NCI-H2081 (cell line): ENCODE results near the gene PISD.
A peak's percentile ranks its signal among the peaks of the same experiment; 100 is the strongest.
"Not testable (repeated sequence)": the region's sequence is repeated elsewhere in the genome, so short reads cannot be mapped to it uniquely, and the experiment has no call there.

Source experiments
- DNase-seq, 2 experiments: peaks; one replicate each; lab custom pipeline; 2025; lab: John Stamatoyannopoulos, UW

Gene PISD

DNA sequence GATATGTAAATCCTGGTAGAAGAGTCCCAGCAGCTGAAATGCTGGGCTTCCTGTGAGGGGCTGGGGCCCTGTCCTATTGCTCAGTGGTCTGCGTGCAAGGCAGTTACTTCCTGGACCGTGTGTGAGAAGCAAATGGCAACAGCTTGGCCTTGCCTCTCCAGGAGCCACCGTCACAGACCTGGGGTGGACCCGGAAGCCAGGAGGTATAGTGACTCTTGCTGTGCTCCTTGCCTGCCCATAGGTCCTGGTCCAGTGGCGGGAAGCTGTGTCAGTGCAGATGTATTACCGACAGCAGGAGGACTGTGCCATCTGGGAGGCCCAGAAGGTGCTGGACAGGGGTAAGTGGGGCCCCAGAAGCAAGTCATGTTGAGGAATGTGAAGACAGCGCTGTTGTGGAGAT is 54.3 kb downstream of the PISD start:
- no peak for DNase-seq

DNA sequence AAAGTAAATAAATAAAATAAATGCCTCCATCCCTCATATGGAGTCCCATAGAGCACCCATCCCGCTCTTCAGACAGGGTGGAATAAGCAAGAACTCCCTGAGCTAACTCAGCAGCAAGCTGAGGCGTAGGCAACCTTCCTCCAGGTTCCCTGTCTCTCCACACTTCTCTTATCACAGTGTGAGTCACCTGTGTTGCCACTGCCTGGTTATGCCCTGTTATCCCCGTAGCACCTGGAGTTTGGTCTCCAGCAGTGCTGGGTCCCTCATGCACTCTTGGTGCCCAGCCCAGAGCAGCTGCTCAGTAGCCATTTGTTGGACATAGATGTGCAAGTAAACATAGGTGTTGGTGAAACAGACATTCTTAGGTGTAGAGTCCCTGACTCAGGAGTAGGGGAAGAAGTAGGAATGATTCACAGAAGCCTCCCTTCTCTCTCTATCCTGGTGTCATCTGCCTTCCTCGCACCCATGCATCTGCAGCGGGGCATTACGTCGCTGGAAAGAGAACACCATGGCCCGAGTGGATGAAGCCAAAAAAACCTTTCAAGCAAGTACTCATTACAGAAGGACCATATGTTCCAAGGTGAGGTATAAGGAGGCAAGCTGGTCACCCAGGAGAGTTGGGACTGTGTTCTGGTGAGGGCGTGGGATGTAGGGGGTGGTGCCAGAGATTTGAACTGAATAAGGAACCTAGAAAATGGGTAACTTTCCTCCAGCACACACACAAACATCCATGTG is 56.0 kb downstream of the PISD start:
- no peak for DNase-seq

DNA sequence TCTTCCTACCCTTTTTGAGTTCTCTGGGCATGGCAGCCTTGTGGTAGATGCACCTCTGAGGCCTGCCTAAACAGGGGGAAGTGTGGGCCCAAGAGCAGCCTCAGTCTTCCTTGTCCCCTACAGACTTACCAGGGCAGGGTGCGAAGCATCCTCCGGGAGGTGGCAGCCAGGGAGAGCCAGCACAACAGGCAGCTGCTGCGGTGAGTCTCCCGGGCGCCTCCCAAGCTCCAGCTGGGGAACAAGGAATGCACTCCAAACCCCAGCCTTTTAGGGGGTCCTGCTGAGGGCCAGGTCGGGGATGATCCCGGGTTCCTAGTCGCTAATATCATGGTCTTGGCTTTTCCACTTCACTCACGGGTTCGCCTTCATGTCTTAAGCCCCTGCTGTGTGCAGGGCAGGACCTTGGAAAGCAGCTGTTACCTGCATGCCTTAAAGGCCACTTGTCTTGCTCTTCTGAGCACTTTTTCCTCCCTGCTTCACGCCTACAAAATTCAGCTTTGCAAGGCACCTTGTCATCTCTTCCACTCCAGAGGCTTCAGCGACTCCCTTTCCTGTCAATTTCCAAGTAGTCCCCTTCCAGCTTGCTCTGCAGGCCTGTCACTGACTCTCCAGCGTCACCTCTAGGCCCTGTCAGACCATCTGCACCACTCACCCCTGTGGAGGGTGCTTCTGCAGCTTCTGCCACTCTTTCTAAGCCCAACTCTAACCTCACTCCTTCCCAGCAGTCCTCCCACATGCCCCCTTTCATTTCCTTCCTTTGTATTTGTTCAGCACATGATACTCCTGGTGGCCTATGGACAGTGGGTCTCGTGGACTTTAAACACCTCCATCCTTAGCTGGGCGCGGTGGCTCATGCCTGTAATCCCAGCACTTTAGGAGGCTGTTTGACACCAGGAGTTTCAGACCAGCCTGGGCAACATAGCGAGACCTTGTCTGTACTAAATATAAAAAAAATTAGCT is 57.0 kb downstream of the PISD start:
- DNase-seq: no peak

DNA sequence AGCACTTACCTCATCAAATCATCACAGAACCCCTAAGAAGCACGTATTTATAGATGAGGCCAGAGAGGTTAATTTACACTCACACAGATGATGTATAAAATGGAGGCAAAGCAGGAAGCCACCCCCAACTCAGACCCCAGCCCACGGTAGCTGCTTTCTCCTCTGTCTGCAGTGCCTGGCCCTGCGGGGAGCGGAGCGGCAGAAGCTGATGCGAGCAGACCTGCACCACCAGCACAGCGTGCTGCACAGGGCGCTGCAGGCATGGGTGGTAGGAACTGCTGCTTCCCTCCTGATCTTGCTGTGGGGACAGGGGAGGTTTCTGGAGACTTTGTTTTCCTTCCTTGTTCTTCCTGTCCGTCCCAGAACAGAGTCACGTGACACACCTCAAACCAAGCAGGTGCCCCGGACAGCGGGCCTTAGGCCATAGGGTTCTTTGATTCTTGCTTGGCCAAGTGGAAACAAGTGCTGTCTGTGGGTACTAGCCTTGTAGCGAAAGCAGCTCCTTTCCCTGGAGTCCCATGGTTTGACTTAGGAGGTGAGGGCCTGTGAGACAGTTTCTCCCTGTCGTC is 57.8 kb downstream of the PISD start:
- no peak for DNase-seq

DNA sequence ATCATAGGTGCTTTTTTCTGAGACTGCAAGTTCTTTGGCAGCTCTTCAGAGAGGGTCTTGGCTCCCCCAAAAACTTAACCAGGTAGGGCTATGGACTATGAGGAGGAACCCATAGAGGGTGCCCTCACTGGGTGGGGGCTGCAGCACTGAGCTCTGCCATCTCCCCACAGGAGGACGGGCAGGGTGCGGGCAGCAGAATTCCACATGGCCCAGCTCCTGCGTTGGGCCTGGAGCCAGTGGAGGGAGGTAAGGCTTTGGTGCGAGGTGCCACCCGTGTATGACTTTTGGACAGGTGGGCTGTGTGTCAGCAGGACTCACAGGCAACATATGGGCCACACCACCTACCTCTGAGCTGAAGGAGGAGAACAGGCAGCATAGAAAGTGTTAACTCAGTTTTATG is 58.4 kb downstream of the PISD start:
- no peak for DNase-seq

DNA sequence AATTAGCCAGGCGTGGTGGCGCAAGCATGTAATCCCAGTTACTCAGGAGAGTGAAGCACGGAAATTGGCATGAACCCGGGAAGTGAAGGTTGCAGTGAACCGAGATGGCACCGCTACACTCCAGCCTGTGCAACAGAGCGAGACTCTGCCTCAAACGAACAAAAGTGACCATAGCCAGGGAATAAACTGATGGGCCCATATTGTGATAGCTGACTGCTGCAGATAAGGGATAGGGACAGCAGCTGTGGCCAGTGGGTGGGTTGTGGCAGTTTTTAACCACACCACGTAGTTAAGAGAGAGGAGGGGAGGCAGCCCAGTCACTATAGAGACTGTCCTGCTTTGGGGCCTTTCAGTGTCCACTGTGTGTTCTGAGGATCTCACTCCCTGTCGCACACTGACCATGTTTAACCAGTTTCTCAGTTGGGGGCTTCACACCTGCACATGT is 58.9 kb downstream of the PISD start:
- no peak for DNase-seq

DNA sequence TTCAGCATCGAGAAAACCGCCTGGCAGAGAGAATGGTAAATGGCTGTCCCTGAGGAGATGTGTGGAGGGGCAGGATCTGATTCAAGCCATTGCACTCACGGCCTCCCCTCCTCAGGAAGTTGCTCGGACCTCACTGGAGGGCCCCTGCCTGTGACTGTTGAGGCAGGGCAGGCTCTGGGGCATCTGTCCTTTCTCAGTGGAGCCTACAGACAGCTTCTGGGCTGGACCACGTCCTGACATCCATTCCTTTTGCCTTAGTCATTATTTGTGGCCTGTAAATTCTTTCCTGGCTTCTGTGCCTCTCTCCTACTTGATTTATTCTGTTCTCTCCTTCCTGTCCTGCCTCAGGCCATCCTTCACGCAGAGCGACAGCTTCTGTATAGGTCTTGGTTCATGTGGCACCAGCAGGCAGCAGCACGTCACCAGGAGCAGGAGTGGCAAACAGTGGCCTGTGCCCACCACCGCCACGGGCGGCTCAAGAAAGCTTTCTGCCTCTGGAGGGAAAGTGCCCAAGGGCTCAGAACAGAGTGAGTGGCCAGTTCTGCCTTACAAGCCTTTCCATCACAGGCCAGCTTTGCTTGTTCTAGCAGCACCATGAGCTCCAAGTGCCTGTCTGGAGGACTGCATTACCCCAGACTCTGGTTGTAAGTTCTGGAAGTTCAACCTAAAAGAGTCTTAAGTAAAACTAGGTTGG is 59.6 kb downstream of the PISD start:
- no peak for DNase-seq

DNA sequence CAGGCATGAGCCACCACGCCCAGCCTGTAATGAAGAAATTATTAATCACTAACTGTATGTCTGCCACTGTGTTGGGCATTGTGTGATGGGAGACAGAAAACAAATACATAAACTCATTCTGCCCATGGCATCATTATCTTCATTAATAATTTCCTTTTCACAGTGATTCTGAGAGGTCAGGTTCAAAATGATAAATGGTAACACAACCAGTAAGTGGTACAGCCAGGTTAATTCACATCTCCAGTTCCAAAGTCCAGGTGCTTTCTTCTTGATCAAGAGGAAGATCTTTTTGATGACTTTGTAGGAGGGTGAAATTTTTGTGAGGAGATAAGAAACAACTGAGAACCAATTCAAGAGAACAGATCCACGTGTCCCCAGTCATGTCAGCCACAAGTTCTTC is 66.7 kb downstream of the PISD start:
- no peak for DNase-seq

DNA sequence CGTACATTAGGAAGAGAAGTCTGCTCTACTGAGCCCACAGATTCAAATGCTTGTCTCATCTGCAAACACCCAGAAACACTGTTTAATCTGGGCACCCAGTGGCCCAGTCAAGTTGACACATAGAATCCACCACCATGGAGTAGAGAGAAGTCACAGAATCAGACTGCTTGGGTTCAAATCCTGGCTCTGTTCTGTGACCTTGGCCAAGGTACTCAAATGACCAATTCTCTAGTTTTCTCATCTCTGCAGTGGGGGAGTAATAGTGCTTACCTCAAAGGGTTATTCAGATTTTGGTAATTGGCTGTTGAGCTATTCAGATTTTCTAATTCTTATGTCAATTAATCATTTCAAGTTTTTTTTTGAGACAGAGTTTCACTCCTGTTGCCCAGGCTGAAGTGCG is 71.9 kb downstream of the PISD start:
- DNase-seq: not testable (repeated sequence)

DNA sequence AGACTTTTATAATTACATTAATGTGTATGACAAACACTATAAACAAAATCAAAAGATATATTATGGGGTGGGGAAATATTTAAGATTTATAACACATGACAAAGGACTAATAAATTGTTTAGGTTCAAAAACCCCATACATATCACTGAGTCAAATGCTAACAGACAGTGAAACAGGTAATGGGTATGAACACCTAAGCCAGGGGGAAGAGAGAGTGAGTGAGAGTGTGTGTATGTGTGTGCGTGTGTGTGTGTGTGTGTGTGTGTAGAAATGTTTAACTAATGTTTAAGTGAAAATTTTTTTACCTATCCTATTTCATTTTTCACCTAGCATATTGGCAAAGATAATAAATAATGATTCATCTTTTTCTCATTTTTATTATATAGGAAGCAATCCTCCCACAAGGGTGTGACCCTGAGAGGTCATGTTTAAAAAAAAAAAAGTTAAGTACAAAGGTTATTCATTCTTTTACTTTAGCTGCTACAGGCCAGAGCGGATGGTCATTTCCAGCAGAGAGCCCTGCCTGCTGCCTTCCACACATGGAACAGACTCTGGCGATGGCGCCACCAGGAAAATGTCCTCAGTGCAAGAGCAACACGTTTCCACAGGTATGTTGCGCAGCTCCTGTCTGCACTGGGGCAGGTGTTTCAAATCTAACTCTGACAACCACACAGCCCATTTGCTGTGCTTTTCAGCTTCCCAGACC is 72.9 kb downstream of the PISD start:
- no peak for DNase-seq

DNA sequence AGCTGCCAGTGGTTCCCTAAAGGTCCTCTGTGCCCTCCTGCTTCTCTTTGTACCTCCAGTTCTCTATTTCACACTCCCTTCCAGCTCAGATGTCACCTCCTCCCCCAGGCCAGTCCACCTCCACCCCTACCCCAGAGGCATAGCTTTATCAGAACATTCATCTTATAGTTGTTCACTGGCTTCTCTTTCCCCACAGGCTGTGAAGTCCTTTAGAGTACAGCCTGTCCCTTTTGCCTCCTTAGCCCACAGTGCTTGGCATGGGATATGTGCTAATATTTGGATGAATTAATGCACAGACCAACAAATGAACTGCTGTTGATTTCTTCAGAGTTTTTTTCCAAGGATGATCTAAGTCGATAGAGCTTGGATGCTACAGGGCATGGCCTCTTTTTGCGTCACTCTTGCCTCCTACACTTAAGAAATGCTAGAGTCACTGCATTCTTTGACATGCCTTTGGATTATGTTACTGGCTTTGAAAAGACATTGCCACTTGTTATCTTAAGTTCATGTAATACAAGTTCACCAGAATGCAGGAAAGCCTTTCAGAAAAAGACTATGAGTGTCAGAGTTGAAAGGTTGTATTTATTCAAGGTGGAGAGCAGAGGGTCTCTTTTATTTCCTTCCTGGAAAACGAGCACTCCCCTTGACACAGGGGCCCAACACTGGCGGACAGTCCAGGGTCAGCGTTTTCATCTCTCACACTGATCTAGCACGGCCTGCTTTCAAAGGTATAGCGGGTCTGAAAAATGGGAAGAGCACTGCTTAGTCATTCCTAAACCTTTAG is 75.7 kb downstream of the PISD start:
- no peak for DNase-seq

DNA sequence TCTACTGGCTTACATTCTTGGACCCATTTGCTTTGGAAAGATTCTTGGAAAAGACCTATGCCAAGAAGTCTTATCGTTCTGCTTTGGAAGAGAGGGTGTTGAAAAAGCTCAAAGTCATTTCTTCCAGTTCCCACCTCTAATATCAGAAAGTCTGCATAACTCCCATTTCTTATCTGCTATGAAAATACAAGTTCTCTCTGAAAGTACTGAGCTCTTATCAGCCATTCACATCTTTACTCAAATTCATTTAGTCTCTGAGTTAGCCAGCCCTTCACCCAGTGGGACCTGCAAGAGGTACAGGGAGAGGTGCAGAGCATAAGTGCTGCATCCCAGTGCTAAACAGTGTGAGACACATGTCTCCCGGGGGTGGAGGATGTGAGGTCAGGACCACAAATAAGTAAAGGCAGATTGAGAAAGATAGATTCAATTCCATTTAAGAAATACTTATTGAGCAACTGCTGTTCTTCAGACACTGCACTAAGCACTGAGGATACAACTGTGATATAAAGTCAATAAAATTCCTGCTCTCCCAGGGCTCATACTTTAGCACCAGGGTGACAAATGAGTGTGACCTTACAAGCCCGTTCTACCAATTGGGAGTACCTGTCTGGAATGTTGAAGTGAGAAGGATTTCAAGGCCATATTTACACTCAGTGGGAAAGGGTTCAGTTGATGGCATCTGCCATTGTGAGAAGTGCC is 76.7 kb downstream of the PISD start:
- DNase-seq: no peak

DNA sequence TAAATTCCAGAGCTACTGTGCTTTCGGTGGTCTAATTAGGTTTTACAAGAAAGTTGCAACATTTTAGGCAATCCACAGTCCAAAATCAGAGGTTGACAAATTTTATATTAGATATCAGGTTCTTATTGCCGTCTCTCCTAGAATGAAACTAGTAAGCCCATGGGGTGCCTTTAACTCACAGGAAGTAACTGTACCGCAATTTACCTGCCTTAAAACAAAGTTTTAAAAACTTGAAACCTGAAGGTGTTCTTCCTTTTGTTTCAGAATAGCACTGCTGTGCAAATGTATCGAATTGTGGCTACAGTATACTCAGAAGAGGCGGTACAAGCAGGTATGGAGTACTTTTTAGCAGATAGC is 77.2 kb downstream of the PISD start:
- DNase-seq: no peak

DNA sequence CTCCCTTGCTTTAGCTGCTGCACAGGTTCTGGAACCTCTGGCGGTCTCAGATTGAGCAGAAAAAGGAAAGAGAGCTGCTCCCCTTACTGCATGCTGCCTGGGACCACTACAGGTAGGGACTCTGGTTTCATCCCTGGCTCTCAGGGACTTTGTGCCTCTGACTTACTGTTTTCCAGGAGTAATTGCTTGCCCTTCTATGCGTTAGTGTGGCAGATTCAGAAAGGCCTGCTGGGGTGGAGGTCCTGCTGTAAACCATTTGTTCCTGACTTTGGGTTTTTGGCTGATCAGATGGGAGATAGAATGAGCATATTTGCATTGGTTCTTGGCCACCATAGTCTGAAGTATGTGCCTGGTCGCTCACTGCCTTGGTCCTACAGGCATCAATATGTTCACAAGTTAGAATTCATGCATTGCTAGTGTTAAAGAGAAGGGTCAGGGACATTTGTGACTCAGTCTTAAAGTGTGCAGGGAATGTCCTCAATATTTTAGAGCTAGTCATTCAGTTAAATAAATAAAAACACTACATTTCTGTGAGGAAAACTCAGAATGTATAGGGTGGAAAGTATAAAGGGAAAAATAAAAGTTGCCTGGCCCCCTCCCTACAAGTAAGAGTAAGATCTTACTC is 78.0 kb downstream of the PISD start:
- no peak for DNase-seq

DNA sequence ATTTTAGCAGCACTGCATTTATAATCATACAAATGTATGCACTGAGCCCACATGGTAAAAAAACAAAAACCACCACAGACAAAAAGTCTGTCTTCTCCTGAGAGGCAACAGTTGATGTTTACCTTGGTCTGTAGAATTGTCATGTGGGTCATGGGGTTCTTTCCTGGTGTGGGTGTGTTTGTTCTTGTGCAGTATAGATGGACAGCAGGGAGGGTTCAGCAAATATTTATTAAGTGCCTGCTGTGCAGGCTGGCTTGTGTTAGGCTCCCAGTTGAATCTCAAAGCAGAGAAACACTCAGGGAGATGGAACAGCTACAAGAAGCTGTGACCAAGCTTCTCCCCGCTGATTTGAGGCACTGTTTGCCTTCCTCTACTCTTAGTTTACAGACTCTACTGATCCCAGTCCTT is 82.2 kb downstream of the PISD start:
- DNase-seq: peak; percentile 79 to 87

DNA sequence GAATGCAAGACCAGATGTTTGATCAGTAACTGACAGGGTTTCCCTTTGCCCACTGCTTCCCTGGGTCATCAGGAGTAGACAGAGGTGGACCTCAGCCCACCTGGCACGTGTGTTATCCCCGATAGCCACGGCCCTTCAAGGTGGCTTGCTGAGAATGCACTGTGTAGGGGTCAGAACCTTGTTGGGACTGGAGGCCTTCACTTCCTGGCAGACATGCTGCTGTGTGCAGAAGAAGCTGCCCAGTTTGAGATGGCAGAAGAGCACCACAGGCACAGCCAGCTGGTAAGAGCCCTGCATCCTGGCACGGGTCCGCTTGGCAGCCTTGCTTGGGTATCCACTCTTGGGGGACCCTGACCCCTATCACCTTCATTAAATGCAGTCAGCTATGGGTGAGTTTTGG is 83.8 kb downstream of the PISD start:
- no peak for DNase-seq

DNA sequence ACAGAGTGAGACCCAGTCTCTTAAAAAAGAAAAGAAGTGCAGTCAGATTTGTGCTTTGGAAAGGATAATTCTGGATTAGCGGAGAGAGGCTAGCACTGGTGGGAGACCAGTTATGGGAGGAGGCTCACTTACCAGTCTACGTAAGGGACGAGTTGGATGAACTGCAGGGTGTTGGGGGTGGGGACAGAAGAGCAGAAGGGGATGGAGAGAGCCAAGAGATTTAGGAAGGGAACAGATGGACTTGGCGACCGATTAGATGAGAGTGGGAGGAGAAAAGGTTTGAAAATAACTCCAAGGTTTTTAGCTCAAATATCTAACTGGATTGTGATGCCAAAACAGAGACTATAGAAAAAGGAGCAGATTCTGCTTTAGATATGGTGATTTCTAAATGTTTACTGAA is 84.3 kb downstream of the PISD start:
- DNase-seq: no peak

DNA sequence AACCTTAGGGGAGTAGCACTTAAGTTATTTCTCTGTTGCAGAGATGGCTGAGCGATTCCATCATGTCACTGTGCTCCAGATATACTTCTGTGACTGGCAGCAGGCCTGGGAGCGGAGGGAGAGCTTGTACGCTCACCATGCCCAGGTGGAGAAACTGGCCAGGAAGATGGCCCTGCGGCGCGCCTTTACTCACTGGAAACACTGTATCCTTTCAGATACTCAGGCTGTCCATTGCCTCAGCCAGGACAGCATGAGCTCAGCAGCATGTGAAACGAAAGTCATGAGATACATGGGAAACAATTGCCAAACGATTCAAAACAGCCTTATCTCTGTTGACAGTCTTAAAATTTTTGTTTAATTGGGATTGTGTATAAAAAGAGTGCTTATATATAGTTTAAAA is 86.8 kb downstream of the PISD start:
- DNase-seq: no peak

DNA sequence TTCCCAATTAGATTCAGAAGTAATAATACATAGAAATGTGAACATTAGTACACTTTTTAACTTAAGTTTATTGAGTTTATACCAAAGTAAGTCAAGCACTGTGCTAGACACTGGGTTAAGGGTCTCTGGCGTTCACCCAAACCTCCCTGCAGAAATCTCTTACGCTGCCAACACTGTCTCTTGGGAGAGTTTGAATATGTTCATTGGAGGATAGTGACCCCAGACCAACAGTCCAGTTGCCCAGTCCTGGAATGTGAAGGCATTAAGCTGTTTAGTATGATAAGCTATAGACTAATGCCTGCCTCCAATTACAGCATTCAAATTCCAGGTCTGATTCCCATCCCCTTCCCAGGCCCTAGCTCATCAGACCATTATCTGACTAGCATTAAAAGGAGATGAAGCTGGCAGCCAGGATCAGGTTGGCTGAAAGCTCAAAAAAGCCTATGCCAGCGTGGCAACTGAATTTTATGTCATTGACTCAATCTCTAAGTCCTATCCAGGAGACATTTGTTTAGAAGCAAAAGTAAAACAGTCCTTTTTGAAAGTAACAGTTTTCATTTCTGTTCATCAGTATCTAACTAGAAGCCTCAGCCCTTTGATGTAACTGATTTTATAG is 87.9 kb downstream of the PISD start:
- DNase-seq: no peak
